ENCODE data around the gene NPIPB12. TPM values are rescaled to one million over a fixed set of nuclear protein-coding genes. Genes with fewer than 3 reads are reported as not detected.
"Not testable (repeated sequence)": the region's sequence is repeated elsewhere in the genome, so short reads cannot be mapped to it uniquely, and the experiment has no call there.

The NPIPB12 gene
- total RNA-seq (2012; rRNA removed) = 12.0 and 17.0 TPM in 2 replicates

DNA sequence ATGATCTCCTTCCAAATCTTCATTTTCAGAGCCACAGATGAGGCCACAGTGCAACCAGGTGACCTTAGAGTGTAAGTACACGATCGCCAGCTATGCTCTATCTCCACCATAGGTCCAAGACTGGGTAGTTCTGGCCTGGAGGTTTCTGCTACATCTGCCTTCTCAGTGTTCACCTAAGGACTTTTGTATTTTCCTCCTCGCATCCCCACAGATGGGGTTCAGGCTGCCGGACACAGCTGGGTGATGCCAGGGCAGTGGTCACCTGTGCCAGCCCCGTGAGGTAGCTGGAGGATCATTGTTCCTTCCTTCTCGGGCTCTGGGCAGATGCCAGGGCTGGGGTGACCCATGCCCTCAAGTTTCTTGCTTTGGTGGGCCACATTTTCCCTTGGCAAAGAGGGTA is at the start of gene NPIPB12:
Gene NPIPB12, minus strand, starts transcription at position 101 of the 400 bp plus-strand sequence.
- not testable (repeated sequence) for H3K36me3 ChIP-seq (ENCODE audit: insufficient read depth, low read length); H3K9ac ChIP-seq (ENCODE audit: low read depth, low read length); H3K27me3 ChIP-seq (ENCODE audit: control insufficient read depth, insufficient read depth, low read length); H3K4me1 ChIP-seq (ENCODE audit: control insufficient read depth, insufficient read depth, low read length); H3K4me2 ChIP-seq (ENCODE audit: low read length); H3K4me3 ChIP-seq (ENCODE audit: low read length); H3K9me3 ChIP-seq (replicated peaks; ENCODE audit: low read length)

- not testable (repeated sequence) for H3K4me2 ChIP-seq (ENCODE audit: low read length); H3K9ac ChIP-seq (ENCODE audit: low read depth, low read length)
Observed at GRCh38 chr16:29521520-29521919, 15.3 kb upstream of the NPIPB12 start.

GRCh38 chr16:29482276-29482675 is 23.9 kb downstream of the NPIPB12 start:
- not testable (repeated sequence) for H3K9ac ChIP-seq (ENCODE audit: low read depth, low read length); H3K4me2 ChIP-seq (ENCODE audit: low read length); H3K9me3 ChIP-seq (replicated peaks; ENCODE audit: low read length); H3K27me3 ChIP-seq (ENCODE audit: control insufficient read depth, insufficient read depth, low read length); H3K36me3 ChIP-seq (ENCODE audit: insufficient read depth, low read length); H3K4me1 ChIP-seq (ENCODE audit: control insufficient read depth, insufficient read depth, low read length); H3K4me3 ChIP-seq (ENCODE audit: low read length)

More at GRCh38 chr16:29521520-29521919, 15.3 kb upstream of the NPIPB12 start:
- not testable (repeated sequence) for H3K4me1 ChIP-seq (ENCODE audit: control insufficient read depth, insufficient read depth, low read length); H3K36me3 ChIP-seq (ENCODE audit: insufficient read depth, low read length); H3K9me3 ChIP-seq (replicated peaks; ENCODE audit: low read length); H3K27me3 ChIP-seq (ENCODE audit: control insufficient read depth, insufficient read depth, low read length); H3K4me3 ChIP-seq (ENCODE audit: low read length)

DNA sequence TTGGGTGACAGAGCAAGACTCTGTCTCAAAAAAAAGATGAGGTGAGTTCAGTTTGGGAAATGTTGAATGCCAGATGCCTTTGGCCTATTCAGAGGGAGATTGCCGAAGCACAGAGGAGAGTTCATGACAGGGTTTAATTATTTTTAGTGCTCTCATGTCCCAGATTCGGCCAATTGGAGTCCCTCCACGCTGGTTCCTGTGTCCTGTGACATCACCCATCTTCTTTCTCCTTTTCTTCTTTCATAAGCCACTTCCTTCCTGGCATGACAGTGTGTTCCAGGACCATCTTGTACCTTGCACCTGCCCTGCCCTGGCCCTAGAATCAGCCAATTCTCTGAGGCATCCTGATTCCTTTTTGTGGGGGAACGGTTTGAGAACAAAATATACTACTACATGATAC is 34.1 kb downstream of the NPIPB12 start:
- not testable (repeated sequence) for H3K36me3 ChIP-seq (ENCODE audit: insufficient read depth, low read length); H3K9me3 ChIP-seq (replicated peaks; ENCODE audit: low read length); H3K4me1 ChIP-seq (ENCODE audit: control insufficient read depth, insufficient read depth, low read length); H3K4me3 ChIP-seq (ENCODE audit: low read length); H3K4me2 ChIP-seq (ENCODE audit: low read length); H3K27me3 ChIP-seq (ENCODE audit: control insufficient read depth, insufficient read depth, low read length); H3K9ac ChIP-seq (ENCODE audit: low read depth, low read length)

GRCh38 chr16:29469660-29470059 is 36.5 kb downstream of the NPIPB12 start:
- not testable (repeated sequence) for H3K27me3 ChIP-seq (ENCODE audit: control insufficient read depth, insufficient read depth, low read length); H3K4me1 ChIP-seq (ENCODE audit: control insufficient read depth, insufficient read depth, low read length); H3K9me3 ChIP-seq (replicated peaks; ENCODE audit: low read length); H3K4me3 ChIP-seq (ENCODE audit: low read length); H3K36me3 ChIP-seq (ENCODE audit: insufficient read depth, low read length); H3K9ac ChIP-seq (ENCODE audit: low read depth, low read length)
- H3K4me2 ChIP-seq (ENCODE audit: low read length) = peak overlapping the region; percentile 49

DNA sequence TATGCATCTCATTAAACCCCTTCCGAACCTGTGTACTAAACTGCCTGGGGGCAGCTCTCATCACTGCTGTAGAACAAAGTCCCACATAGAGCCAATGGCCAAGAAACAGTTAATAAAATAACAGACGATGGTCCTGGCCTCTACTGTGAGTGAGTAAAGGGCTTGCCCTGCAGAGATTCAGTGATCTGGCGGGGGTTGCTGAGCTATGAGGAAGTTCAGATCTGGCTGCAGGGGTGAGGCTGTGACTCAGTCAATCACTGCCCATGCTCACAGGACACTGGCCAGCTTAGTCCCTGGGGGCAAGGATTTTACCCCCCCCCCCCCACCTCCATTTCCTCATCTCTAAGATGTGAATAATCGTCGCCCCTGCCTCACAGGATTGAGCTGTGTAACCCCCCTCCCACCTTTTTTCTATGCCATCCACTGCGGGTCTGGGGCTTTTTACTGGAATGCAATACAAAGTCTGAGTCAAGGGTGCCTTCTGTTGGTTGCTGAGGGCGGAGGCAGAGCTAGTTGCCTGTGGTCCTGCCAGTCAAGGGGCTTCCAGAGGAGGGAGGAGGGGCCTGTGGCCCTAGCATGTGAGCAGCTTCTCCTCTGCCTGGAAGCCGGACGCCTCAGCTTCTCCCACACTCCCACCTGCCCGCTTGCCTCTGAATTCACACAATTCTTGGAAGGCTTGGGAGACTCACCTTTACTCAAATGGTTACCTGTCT is 38.4 kb downstream of the NPIPB12 start:
- not testable (repeated sequence) for H3K4me1 ChIP-seq (ENCODE audit: control insufficient read depth, insufficient read depth, low read length); H3K4me3 ChIP-seq (ENCODE audit: low read length); H3K4me2 ChIP-seq (ENCODE audit: low read length); H3K9me3 ChIP-seq (replicated peaks; ENCODE audit: low read length); H3K36me3 ChIP-seq (ENCODE audit: insufficient read depth, low read length); H3K9ac ChIP-seq (ENCODE audit: low read depth, low read length); H3K27me3 ChIP-seq (ENCODE audit: control insufficient read depth, insufficient read depth, low read length)

DNA sequence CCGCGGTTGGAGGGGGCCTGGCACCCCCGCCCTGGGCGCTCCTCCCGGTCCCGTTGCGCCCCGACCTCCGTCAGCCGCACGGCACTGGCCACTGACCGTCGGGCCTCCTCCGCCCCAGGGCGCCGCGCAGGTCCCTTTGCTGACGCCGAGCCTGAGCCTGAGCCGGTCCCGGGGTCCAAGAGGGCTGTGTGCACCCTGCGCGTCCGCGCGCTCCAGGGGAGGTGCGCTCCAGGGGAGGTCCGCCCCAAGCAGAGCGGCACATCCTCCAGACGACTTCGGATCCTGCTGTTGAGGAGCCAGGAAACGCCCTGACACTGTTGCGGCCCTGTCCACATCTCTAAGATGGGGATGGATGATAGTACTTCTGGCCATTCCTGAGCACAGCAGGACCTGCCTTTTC is 39.3 kb downstream of the NPIPB12 start:
- not testable (repeated sequence) for H3K9ac ChIP-seq (ENCODE audit: low read depth, low read length); H3K9me3 ChIP-seq (replicated peaks; ENCODE audit: low read length); H3K4me3 ChIP-seq (ENCODE audit: low read length); H3K36me3 ChIP-seq (ENCODE audit: insufficient read depth, low read length); H3K4me1 ChIP-seq (ENCODE audit: control insufficient read depth, insufficient read depth, low read length); H3K27me3 ChIP-seq (ENCODE audit: control insufficient read depth, insufficient read depth, low read length); H3K4me2 ChIP-seq (ENCODE audit: low read length)

GRCh38 chr16:29465985-29466824 is 40.0 kb downstream of the NPIPB12 start:
- not testable (repeated sequence) for H3K4me3 ChIP-seq (ENCODE audit: low read length); H3K4me2 ChIP-seq (ENCODE audit: low read length); H3K4me1 ChIP-seq (ENCODE audit: control insufficient read depth, insufficient read depth, low read length); H3K27me3 ChIP-seq (ENCODE audit: control insufficient read depth, insufficient read depth, low read length); H3K9ac ChIP-seq (ENCODE audit: low read depth, low read length); H3K9me3 ChIP-seq (replicated peaks; ENCODE audit: low read length); H3K36me3 ChIP-seq (ENCODE audit: insufficient read depth, low read length)

- H3K36me3 ChIP-seq (ENCODE audit: insufficient read depth, low read length); H3K4me1 ChIP-seq (ENCODE audit: control insufficient read depth, insufficient read depth, low read length); H3K4me3 ChIP-seq (ENCODE audit: low read length); H3K9me3 ChIP-seq (replicated peaks; ENCODE audit: low read length); H3K9ac ChIP-seq (ENCODE audit: low read depth, low read length); H3K4me2 ChIP-seq (ENCODE audit: low read length); H3K27me3 ChIP-seq (ENCODE audit: control insufficient read depth, insufficient read depth, low read length): not testable (repeated sequence)
Observed at GRCh38 chr16:29460647-29461030, 45.6 kb downstream of the NPIPB12 start.

- H3K9me3 ChIP-seq (replicated peaks; ENCODE audit: low read length); H3K4me2 ChIP-seq (ENCODE audit: low read length); H3K36me3 ChIP-seq (ENCODE audit: insufficient read depth, low read length); H3K27me3 ChIP-seq (ENCODE audit: control insufficient read depth, insufficient read depth, low read length); H3K4me3 ChIP-seq (ENCODE audit: low read length); H3K9ac ChIP-seq (ENCODE audit: low read depth, low read length); H3K4me1 ChIP-seq (ENCODE audit: control insufficient read depth, insufficient read depth, low read length): not testable (repeated sequence)
Observed at GRCh38 chr16:29459706-29460646, 46.2 kb downstream of the NPIPB12 start, which contains the start of gene SULT1A4. Gene SULT1A4, plus strand, starts transcription at chr16:29459913. Its CDS starts 1,473 bp downstream, at chr16:29461386.

DNA sequence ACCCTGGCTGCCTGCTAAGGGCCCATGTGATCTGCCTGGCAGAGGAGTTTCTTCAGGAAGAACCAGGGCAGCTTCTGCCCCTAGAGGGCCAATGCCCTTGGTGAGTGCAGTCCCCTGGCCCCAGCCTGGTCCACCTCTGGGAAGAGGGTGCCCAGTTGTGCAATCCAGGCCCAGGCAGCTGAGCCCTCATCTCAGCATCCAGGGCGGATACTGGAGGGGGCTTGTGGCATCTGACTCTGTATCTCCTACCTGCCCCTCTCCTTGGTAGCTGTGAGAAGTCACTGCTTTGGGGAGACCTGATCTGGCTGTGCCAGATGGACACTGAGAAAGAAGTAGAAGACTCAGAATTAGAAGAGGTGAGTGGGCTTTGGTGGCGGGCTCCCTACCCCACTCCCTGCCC is 48.5 kb downstream of the NPIPB12 start:
- H3K9me3 ChIP-seq (replicated peaks; ENCODE audit: low read length); H3K4me3 ChIP-seq (ENCODE audit: low read length); H3K4me1 ChIP-seq (ENCODE audit: control insufficient read depth, insufficient read depth, low read length): not testable (repeated sequence)

More for the DNA sequence above, 48.5 kb downstream of the NPIPB12 start:
- not testable (repeated sequence) for H3K27me3 ChIP-seq (ENCODE audit: control insufficient read depth, insufficient read depth, low read length); H3K36me3 ChIP-seq (ENCODE audit: insufficient read depth, low read length); H3K4me2 ChIP-seq (ENCODE audit: low read length); H3K9ac ChIP-seq (ENCODE audit: low read depth, low read length)

Data from skeletal muscle satellite cell (primary cell).